ENCODE measurements around the gene FCHSD2. TPM values are rescaled to one million over a fixed set of nuclear protein-coding genes. Genes with fewer than 3 reads are reported as not detected.
"Not testable (repeated sequence)": the region's sequence is repeated elsewhere in the genome, so short reads cannot be mapped to it uniquely, and the experiment has no call there.

Gene FCHSD2
- total RNA-seq, 1 experiment from 2014 or later = 7.1 TPM

DNA sequence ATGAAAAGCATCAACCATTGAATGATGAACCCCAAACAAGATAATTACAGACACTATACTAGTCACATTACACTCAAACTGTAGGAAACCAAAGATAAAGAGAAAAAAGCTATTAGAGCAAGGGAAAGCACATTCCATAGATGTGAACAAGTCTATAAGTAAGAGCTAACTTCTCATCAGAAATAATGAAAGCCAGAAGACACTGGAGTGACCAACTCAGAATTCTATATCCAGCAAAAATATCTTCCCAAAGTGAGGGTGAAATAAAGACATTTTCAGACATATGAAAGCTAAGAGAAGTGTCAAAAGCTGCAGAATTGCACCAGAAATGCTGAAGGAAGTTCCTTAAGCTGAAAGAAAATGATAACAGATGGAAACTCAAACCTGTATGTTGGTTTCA is 17.3 kb downstream of the FCHSD2 start:
- CTCF ChIA-PET = no interaction called here
- no peaks in the 10 kb centered on the region for H3K4me1 ChIP-seq (ENCODE audit: insufficient read depth, low read length)

GRCh38 chr11:73123892-73124291 is 18.2 kb downstream of the FCHSD2 start:
- DNase-seq; POLR2A ChIA-PET (ENCODE audit: unreplicated experiment); H3K4me2 ChIP-seq (ENCODE audit: low read length); CTCF ChIA-PET; H3K27me3 ChIP-seq (ENCODE audit: low read length); H3K79me2 ChIP-seq (ENCODE audit: low read length); H3K36me3 ChIP-seq (ENCODE audit: low read depth, low read length); H3K9ac ChIP-seq (ENCODE audit: low read length); ATAC-seq; H3K4me3 ChIP-seq (ENCODE audit: low read length); H2AFZ ChIP-seq (ENCODE audit: low read length); H3K27ac ChIP-seq (ENCODE audit: low read length); H3F3A ChIP-seq (ENCODE audit: low read length, unreplicated experiment); H3K4me1 ChIP-seq (ENCODE audit: insufficient read depth, low read length); H3K9me3 ChIP-seq (ENCODE audit: low read length); H4K20me1 ChIP-seq (ENCODE audit: low read length); H3K9me2 ChIP-seq (replicated peaks; ENCODE audit: low read length); intact Hi-C loops (cut with micrococcal nuclease); BruUV-seq (replicated peaks): not testable (repeated sequence)

More for the DNA sequence above, 17.3 kb downstream of the FCHSD2 start:
- no peaks in the 10 kb centered on the region for H3F3A ChIP-seq (ENCODE audit: low read length, unreplicated experiment)
- no peaks in the 10 kb centered on the region for H3K9me2 ChIP-seq (replicated peaks; ENCODE audit: low read length)
- ATAC-seq (no peak), DNase-seq (no peak)
- no peak overlapping the region for H3K9ac ChIP-seq (ENCODE audit: low read length)
- no peaks in the 10 kb centered on the region for H4K20me1 ChIP-seq (ENCODE audit: low read length)
- TF ChIP-seq CTCF (conservative IDR thresholded peaks at IDR 0.05; ENCODE audit: low read depth, low read length) (no peak), EZH2phosphoT487 (IDR thresholded peaks at IDR 0.05; ENCODE audit: borderline replicate concordance, low read length) (no peak), EZH2 (IDR thresholded peaks at IDR 0.05; ENCODE audit: low read length, unreplicated experiment) (no peak)
- no peak overlapping the region for H3K4me3 ChIP-seq (ENCODE audit: low read length)
- no TSS peak for BruUV-seq (replicated peaks)
- H3K36me3 ChIP-seq (ENCODE audit: low read depth, low read length) = peaks cover 5% of the 10 kb centered on the region; the same call in 1 of the 2 replicates
- H3K4me2 ChIP-seq (ENCODE audit: low read length) = no peak overlapping the region
- H3K9me3 ChIP-seq (ENCODE audit: low read length) = no peaks in the 10 kb centered on the region
- H3K27me3 ChIP-seq (ENCODE audit: low read length) = no peaks in the 10 kb centered on the region
- H3K27ac ChIP-seq (ENCODE audit: low read length) = no peak overlapping the region
- H2AFZ ChIP-seq (ENCODE audit: low read length) = no peak overlapping the region
- POLR2A ChIA-PET (ENCODE audit: unreplicated experiment) = no interaction called here
- intact Hi-C loops (cut with micrococcal nuclease) = no loop called here
- H3K79me2 ChIP-seq (ENCODE audit: low read length) = no peaks in the 10 kb centered on the region

GRCh38 chr11:73121692-73122091 is 20.4 kb downstream of the FCHSD2 start:
- TF ChIP-seq CTCF (conservative IDR thresholded peaks at IDR 0.05; ENCODE audit: low read depth, low read length) = no peak
- TF ChIP-seq EZH2 (IDR thresholded peaks at IDR 0.05; ENCODE audit: low read length, unreplicated experiment) = no peak
- no peak for TF ChIP-seq EZH2phosphoT487 (IDR thresholded peaks at IDR 0.05; ENCODE audit: borderline replicate concordance, low read length)
- no peak for DNase-seq
- no TSS peak for BruUV-seq (replicated peaks)
- no peak overlapping the region for H3K4me3 ChIP-seq (ENCODE audit: low read length)
- H3K4me2 ChIP-seq (ENCODE audit: low read length) = no peak overlapping the region
- H3K36me3 ChIP-seq (ENCODE audit: low read depth, low read length) = peaks cover 3% of the 10 kb centered on the region; the same call in 1 of the 2 replicates
- no peaks in the 10 kb centered on the region for H3F3A ChIP-seq (ENCODE audit: low read length, unreplicated experiment)
- H3K27ac ChIP-seq (ENCODE audit: low read length) = no peak overlapping the region
- CTCF ChIA-PET = interaction anchor here (0.5 kb wide), 1 partner anchor 11 kb away, joined by 3 read pairs; no protein-coding TSS in a partner anchor
- H3K27me3 ChIP-seq (ENCODE audit: low read length) = no peaks in the 10 kb centered on the region
- POLR2A ChIA-PET (ENCODE audit: unreplicated experiment) = no interaction called here
- H3K9me3 ChIP-seq (ENCODE audit: low read length) = no peaks in the 10 kb centered on the region
- no peak overlapping the region for H3K9ac ChIP-seq (ENCODE audit: low read length)
- H4K20me1 ChIP-seq (ENCODE audit: low read length) = no peaks in the 10 kb centered on the region
- no peak overlapping the region for H2AFZ ChIP-seq (ENCODE audit: low read length)
- no peaks in the 10 kb centered on the region for H3K9me2 ChIP-seq (replicated peaks; ENCODE audit: low read length)
- intact Hi-C loops (cut with micrococcal nuclease) = no loop called here
- H3K4me1 ChIP-seq (ENCODE audit: insufficient read depth, low read length) = no peaks in the 10 kb centered on the region
- ATAC-seq = no peak
- H3K79me2 ChIP-seq (ENCODE audit: low read length) = no peaks in the 10 kb centered on the region
